Measurements from ENCODE around the gene SYMPK. TPM values are rescaled to one million over a fixed set of nuclear protein-coding genes. Genes with fewer than 3 reads are reported as not detected.
A peak's percentile ranks its signal among the peaks of the same experiment; 100 is the strongest.
"Not testable (repeated sequence)": the region's sequence is repeated elsewhere in the genome, so short reads cannot be mapped to it uniquely, and the experiment has no call there.

Gene SYMPK
- total RNA-seq, 1 donor from 2014 or later, result 55.0 TPM

DNA sequence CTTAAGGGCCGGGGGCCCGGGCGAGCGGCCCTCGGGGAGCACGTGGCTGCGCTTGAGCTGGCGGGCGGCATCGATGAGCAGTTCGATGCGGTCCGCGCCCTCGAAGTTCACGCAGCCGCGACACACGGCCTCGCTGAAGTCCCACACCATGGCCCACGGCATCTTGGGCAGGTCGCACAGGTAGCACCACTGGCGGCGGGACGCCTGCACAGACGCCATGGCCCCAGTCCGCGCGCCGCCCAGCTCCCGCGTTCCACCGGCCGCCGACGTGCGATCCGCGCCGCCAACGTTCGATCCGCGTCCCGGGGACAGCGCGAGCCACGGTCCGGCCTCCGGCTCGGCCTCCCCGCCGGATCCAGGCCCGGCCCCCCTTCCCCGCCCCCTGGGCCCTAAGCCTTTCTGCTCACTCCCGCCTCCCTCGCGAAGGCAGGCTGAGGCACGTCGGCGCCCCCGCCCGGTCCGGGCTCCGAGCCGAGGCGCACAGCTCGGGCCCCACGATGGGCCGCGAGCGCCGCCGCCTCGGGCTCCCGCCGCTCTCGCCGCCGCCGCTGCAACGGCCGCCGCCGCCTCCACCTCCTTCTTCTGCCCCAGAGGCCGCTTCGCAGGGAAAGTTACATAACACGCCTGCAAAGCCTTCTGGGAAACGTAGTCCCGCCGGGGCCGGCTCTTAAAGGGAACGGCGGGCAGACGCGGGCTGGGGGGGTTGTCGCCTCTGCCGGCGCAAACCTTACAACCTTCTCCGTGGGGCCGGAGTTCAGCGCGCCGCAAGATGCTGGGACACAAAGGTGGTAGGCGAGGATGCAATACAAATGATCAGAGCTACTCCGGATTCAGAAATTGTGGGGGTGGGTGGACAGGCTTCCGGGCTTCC, 22.8 kb upstream of the SYMPK start, which contains the start of gene IRF2BP1:
TSS of gene IRF2BP1 (minus strand) at position 586 of the 871 bp plus-strand sequence. CDS start at position 219, 367 bp downstream.
- peak; percentile 86 for DNase-seq (ENCODE audit: low read depth)

DNA sequence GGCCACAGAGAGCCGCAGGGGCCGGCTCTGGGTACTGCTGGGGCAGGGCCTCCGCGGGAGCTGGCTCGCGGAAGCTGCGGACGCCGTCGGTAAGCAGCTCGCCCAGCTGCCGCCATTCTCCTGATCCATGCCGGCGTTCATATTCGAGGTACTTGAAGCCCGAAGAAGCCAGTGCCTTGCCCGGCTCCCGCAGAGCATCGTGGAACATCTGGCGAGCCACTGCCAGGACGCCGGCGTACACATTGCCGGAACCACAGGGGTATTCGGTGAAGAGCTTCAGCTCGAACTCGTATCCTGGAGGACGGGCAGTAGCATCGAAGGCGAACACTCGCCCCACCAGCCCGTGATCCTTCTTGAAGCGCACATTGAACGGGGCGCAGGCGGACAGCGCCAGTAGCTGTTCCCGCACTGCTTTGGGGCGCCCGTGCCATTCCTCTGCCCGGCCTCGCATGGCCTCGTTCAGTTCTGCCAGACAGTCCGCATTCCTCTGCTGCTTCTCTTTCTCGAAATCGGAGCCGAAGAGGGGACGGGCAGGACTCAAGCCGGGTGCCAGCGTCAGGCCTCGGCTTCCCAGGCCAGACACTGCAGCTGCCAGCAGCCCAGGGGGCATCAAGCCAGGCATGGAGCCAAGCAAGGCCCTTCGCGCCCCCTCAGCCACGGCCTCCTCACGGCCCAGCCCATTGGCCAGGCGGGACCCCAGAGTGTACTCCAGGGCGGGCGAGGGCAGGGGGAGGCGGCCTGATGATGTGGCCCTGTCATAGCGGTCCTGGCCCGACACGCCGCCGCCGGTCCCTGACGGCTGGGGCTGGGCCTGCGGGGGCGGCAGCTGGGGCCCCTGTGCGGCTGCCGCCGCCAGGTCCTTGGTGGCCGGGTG, 22.0 kb upstream of the SYMPK start:
- no peak for DNase-seq (ENCODE audit: low read depth)

DNA sequence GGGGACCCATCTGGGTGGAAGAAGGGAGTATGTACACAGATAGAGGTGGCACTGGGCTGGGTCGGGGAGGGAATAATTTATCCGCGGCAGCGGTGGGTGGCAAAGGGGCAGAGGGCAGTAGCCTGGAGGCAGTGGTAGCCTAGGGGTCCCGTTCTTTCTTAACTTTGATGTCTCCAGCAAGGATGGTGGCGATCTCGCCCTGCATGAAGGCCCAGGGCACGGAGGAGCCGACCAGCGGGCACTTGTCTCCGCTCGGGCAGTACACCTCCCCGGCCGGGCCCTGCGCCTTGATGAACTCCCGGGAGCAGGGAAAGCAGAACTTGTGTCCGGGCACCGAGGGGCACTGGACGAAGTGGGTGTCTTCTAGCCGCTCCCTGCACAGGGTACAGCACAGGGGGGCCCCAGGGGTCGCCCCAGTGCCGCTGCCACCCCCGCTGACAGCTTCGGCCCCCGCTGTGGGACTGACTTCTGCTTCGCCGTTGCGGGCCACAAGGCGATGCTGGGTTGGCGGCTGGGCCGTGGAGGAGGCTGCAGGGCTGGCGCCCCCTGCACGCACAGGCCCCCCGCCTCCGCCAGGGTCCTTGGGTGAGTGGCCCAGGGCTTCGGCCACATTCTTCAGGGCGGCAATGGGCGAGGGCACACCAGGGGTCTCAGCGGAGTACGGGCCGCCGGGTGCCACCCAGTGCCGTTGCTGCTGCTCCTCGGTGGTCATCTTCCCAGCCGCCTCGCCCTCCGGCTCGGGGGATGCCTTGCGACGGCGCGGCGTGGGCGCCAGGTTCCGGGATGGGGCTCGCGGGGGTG, 21.1 kb upstream of the SYMPK start:
- DNase-seq (ENCODE audit: low read depth), result no peak

DNA sequence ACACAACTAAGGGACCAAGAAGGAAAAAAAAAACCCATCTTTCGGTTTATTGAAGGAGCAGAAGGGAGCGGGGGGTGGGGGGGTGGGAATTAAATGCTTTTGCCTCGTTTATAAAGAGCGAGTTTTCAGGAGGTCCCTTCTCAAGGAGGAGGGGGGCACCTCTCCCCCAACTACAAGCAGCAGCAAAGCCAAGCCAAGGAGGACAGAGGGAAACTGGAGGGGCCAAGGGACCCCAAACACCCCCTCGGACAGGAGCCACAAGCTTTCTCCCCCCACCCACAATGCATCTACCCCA, 20.6 kb upstream of the SYMPK start:
- DNase-seq (ENCODE audit: low read depth), result no peak

DNA sequence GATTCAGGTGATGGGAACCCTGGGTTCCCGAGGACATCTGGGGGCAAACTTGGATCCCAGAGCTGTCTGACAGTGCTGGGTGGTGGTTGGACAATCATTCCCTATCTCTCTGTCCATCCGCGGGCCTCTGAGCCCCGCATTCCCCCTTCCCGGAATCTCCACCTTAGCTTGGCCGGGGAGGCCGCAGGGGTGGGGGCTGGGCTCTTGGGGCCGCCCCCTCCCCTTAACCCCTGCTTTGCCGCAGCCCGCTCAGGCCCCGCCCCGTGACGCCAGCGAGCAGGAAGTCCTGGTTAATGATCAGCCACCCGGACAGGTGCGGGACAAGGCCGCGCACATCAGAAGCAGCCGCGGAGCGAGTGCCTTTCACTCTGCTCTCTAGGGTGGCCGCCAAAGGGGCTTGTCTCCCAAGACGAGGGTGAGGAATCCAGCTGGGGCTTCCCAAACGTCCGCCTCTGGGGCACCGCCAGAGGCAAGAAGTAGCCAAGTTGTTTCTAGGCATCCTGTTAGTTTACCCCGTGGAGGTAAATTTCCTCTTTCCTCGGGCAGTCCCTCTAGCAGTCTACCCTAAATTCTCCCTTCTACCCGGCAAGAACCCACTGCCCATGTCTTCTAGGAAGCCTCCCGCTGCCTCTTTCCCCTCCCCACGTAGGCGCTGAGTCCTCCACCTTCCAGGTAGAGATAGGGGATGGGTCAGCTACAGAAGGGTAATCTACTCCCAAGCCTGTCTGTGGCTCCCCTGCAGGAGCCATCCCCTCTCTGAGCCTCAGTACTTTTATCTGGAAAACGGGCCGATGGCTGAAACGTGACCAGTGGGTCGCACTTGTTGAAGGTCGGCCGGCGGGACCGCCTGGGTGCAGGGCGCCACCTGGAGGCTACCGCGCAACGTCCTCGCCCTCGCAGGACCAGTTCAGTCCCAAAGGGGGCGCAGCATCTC, 20.0 kb upstream of the SYMPK start:
- peak; percentile 81 for DNase-seq (ENCODE audit: low read depth)

DNA sequence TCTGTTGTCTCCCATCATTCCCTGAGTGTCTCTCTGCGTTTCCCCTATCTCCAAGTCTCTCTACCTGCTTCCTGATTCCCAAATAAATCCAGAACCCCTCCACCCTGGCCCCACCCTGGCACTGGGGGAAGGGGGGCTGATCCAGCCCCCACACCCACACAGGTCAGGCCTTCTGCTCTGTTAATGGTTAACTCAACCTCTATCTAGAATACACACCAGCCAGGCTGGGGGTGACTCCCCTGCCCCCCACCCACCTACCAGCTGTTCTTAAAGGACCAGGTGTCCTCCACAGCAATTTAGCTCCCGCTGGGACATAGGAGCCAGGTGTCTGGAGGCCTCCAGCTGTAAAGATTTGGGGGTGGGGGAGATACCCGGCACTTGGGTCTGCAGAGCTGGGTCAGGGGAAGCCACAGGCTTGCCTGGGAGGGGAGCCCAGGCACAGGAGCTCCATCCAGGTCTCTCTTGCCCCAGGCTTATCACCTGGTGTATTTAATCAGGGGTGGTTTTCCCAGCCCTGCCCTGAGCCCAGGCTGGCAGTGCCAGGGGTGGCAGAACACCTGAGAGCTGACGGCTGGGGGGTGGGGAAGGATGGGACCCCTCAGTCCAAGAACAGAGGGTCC, 19.1 kb upstream of the SYMPK start:
- peak; percentile 57 for DNase-seq (ENCODE audit: low read depth)

DNA sequence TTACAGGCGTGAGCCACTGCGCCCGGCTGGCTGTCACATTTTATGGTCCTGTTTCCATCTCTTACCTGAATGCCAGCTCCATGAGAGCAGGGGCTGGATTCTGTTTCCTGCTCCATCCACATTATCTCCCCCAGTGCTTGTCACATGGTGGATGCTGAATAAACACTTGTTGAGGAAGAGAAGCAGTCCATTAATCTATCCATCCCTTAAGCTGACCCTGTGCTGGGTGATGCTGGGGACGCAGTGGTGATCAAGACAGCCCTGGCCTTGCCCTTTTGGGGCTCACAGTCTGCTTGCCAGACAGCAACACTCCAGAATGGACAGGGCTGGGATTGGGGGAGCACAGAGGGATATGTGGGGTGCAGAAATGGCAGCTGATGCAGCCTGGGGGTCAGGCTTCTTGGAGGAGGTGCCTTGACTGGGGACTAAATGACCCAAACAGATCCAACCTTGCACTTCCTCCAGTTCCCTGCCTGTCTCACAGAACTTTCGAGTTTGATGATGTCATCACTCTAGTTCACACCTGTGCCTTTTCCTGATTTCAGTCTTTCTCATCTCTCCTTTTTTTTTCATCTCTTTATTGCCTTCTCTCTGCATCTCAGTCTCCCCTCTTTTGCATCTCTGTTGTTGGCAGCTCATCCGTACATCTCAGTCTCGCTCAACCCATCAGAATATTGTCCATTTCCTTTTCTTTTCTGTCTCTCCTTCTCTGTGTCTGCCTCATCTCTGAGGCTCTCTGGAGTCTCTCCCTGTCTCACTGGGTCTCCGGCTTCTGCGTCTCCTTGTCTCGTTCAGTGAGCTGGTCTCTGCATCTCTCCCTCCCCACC, 18.3 kb upstream of the SYMPK start:
- DNase-seq (ENCODE audit: low read depth), result no peak

DNA sequence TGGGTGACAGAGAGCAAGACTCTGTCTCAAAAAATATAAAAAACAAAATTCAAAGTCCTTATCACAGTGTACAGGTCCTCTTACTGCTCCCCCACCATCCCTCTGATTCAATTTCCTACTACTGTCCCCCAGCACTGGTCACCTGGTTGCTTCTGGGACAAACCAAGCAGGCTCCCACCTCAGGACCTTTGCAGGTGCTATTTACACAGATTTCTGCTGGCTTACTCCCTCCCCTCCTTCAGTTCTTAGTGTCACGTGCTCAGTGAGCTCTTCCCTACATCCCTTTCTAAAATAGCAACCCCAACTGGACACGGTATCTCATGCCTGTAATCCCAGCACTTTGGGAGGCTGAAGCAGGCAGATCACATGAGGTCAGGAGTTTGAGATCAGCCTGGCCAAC, 17.0 kb upstream of the SYMPK start:
- no peak for DNase-seq (ENCODE audit: low read depth)

DNA sequence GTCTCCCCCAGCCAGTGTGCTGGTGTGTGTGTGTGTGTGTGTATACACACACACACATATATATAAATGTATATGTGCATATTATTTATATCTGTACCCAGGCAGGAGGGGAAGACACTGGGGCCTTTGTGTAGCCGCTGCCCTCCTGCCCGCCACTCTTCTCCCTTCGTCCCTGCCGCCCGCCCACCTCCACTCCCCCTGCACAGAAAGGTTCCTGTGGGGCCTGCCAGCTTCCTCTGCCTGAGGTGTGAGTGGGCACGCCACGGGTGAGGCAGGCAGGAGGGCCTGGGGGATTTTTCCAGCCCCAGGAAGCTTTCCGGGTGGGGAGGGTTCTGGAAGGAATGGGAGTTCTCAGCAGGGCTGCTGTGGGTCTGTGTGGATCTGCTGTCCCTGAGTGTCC, 16.1 kb upstream of the SYMPK start:
- no peak for DNase-seq (ENCODE audit: low read depth)

DNA sequence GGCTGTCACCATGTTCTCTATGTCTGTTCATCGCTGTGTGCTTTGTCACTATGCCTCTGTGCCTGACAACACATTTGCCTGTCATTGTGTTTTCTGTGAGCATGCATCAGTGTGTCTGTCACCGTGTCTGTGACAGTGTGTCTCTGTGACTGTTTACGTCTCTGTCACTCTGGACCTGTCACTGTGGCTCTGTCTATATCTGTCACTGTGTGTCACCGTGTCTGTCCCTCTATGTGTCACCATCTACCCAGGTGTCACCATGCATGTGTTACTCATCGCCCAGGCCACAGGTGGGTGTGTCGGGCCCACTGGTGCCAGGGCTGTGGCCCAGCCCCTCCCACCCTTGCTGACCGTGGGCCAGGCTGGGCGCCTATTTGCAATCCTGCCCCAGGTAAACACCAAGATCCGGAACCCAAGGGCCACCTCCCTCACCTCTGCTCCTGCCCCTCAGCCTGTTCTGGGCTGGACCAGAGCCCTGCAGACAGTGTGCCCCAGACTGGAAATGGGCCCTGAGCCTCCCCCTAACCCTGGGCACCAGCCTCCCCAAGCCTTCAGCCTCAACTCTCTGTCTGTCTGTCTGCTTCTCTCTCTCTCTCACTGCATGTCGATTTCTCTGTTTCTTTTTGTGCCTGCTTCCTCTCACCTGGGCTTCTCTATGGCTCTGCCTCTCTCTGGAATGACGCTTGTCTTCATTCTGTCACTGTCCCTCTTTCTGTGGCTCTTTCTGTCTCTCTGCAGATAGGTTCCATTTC, 15.3 kb upstream of the SYMPK start:
- no peak for DNase-seq (ENCODE audit: low read depth)

DNA sequence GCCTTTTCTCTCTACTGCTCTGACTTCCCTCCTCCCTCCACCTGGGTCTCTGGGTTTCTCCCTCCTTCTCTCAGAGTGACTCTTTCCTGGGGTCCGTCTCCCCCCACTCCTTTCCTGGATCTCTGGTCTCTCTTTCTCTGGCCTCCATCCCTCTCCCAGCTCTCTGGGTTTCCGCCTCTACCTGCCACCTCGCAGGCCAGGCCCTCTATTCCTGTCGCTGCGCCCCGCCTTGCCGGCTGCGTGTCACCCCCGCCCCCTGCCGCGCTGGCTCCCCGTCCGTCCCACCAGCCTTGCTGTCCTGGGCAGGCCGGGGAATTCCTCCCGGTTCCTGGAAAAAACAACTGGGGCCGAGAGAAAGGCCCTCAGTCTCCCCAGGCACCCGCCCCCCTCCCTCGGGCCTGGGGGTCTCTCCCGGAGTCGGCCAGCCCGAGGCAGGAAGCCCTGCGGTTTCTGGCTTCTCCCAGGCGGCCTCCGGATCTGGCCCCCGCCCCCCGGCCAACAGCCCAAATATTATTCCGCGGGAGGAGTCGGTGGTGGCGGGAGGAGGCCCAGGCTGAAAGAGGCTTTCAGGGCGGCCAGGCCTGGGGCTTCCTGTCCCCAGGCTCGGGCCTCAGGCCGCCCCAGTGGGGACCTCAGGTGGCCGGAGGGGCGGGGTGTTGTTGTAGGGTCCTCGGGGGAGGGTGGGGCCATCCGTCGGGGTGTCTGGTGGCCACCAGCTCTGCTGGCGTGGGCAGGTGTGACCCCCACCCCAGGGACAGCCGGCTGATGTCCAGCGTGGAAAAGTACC, 13.7 kb upstream of the SYMPK start:
- no peak for DNase-seq (ENCODE audit: low read depth)

DNA sequence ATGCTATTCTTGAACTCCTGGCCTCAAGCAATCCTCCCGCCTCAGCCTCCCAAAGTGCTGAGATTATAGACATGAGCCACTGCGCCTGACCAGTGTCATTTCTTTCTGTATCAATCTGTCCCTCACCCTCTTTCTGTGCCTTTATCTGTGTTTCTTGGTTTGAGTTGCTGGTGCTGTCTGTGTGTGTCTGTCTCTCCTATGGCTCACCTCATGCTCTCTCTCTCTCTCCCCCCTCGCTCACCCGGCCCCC, 13.1 kb upstream of the SYMPK start:
- no peak for DNase-seq (ENCODE audit: low read depth)

DNA sequence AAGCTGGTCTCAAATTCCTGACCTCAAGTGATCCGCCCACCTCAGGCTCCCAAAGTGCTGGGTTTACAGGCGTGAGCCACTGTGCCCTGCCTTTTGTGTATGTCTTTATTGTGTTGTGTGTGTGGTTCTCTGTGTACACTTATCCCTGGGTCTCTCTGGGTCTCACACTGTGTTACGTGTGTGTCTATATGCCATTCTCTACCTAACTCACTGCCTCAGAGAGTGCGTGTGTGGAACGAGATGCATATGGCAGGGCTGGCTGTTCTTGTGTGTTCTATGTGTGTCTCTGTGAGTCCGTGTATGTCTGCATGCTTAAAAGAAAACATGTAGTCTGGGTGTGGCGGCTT, 11.6 kb upstream of the SYMPK start:
- DNase-seq (ENCODE audit: low read depth), result no peak

DNA sequence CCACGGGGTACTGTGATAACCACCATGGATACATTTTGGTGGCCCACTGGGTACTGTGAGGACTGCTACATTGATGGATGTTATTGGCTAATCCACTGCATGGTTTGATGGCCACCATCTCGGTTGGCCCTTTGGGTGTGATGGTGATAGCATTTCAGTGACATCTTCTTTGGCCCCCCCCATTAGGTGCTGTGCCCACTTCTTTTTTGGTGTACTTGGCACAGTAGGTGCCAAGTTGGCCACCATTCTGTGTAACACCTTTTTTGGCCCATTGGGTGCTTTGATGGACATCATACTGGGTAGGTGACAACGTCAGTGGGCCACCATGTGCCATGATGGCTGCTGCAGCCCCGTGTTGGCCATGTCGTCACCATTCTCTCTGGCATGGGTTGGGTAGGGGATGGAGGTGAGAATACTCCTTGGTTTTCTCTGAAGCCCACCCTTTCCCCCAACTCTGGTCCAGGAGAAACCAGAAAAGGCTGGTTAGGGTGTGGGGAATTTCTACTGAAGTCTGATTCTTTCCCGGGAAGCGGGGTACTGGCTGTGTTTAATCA, 10.3 kb upstream of the SYMPK start:
- DNase-seq (ENCODE audit: low read depth), result no peak

DNA sequence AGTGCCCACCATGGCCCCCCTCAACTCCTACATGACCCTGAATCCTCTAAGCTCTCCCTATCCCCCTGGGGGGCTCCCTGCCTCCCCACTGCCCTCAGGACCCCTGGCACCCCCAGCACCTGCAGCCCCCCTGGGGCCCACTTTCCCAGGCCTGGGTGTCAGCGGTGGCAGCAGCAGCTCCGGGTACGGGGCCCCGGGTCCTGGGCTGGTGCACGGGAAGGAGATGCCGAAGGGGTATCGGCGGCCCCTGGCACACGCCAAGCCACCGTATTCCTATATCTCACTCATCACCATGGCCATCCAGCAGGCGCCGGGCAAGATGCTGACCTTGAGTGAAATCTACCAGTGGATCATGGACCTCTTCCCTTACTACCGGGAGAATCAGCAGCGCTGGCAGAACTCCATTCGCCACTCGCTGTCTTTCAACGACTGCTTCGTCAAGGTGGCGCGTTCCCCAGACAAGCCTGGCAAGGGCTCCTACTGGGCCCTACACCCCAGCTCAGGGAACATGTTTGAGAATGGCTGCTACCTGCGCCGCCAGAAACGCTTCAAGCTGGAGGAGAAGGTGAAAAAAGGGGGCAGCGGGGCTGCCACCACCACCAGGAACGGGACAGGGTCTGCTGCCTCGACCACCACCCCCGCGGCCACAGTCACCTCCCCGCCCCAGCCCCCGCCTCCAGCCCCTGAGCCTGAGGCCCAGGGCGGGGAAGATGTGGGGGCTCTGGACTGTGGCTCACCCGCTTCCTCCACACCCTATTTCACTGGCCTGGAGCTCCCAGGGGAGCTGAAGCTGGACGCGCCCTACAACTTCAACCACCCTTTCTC, 9.4 kb upstream of the SYMPK start:
- DNase-seq (ENCODE audit: low read depth), result no peak

DNA sequence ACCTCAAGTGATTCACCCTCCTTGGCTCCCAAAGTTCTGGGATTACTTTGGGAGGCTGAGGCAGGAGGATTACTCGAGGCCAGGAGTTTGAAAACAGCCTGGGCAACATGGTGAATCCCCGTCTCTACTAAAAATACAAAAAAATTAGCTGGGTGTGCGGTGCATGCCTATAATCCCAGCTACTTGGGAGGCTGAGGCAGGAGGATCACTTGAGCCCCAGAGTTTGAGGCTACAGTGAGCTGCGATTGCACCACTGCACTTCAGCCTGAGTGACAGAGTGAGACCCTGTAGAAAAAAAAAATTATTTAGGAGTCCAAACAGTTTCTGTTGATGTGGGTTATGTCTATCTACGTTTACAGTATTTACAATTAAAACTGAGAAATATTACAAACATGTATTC, 7.9 kb upstream of the SYMPK start:
- DNase-seq (ENCODE audit: low read depth), result no peak

DNA sequence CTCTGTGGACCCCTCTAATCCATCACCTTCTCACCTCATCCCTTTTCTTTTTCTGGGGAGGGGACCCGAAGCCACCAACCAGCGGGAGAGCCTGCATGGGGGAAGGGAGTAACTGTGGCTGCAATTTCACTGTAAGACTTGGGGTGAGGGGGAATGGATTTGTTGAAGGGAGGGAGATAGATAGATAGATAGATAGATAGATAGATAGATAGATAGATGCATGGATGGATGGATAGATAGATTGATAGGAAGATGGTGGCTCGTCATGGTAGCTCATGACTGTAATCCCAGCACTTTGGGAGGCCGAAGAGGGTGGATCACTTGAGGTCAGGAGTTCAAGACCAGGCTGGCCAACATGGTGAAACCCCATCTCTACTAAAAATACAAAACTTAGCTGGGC, 4.3 kb upstream of the SYMPK start:
- DNase-seq (ENCODE audit: low read depth), result not testable (repeated sequence)
